ENCODE data around the gene CHRM5.

Gene CHRM5

DNA sequence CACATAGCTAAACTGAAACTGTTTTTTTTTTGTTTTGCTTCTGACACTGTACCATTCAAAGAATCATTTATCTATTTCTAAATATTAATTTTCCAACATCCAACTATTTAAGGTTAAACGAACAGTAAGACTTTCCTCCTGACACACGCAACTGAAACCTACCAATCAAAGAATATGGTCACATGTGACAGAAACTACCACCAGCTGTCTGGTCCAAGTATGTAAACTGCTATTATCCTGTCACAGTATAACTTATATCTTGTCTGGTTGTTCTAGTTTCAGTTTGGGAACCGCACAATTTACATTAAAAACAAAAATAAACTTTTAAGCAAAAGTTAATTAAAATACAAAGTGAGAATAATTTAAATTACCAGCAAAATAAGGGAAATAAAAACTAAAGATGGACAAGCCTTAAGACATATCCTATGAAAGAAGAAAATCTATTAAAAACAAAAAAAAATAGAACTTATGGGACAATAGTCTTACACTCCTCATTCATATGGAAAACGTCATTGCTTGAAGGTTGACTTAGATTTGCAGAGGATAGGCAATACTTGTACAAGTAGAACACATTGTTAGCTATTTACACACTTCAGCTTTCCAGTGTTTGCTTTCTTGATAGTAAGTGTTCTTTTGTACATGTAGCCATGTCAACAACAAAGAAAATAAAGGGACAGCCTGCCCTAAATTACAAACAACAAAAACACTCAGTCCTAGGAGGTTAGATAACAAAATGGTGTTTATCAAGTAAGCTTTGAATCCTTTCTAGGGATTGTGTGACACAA lies 26.8 kb upstream of the CHRM5 start:
- no peak overlapping the region for H3K4me3 ChIP-seq (ENCODE audit: low read depth, low read length)
- in situ Hi-C loops (cut with HindIII; ENCODE audit: low sequenced_read_pairs) = no loop called here
- DNase-seq (ENCODE audit: low read depth) = no peak
- TF ChIP-seq CTCF (IDR thresholded peaks at IDR 0.05; ENCODE audit: low read depth, low read length, missing control alignments) = no peak

- DNase-seq (ENCODE audit: low read depth) = no peak
- in situ Hi-C loops (cut with HindIII; ENCODE audit: low sequenced_read_pairs) = no loop called here
- no peak overlapping the region for H3K4me3 ChIP-seq (ENCODE audit: low read depth, low read length)
- no peak for TF ChIP-seq CTCF (IDR thresholded peaks at IDR 0.05; ENCODE audit: low read depth, low read length, missing control alignments)
These were observed 22.1 kb upstream of the CHRM5 start for GRCh38 chr15:33946152-33946551.

DNA sequence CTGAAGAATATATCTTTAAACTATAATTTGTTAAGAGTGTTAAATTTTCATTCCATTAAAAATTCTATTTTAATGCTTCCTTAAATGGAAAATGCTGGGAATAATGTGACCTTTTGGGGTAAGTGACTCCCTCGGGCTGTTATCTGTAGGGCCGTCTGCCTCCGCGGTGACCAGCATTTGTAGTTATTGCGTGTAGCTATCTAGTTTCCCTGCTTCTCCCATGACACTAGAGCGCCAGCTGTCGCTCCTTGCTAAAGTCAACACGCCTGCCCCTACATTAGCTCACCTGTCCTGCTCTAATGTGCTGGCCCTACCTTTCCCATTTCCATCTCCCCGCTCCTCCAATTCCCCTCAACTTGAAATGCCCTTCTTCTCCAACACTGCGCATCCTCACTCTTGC lies 12.4 kb upstream of the CHRM5 start:
- in situ Hi-C loops (cut with HindIII; ENCODE audit: low sequenced_read_pairs) = no loop called here
- H3K4me3 ChIP-seq (ENCODE audit: low read depth, low read length) = no peak overlapping the region
- TF ChIP-seq CTCF (IDR thresholded peaks at IDR 0.05; ENCODE audit: low read depth, low read length, missing control alignments) = no peak
- DNase-seq (ENCODE audit: low read depth) = no peak

GRCh38 chr15:33956397-33956796 lies 11.9 kb upstream of the CHRM5 start:
- H3K4me3 ChIP-seq (ENCODE audit: low read depth, low read length) = no peak overlapping the region
- in situ Hi-C loops (cut with HindIII; ENCODE audit: low sequenced_read_pairs) = no loop called here
- TF ChIP-seq CTCF (IDR thresholded peaks at IDR 0.05; ENCODE audit: low read depth, low read length, missing control alignments) = no peak
- no peak for DNase-seq (ENCODE audit: low read depth)

GRCh38 chr15:33959844-33960548 lies 8.3 kb upstream of the CHRM5 start:
- no peak for TF ChIP-seq CTCF (IDR thresholded peaks at IDR 0.05; ENCODE audit: low read depth, low read length, missing control alignments)
- DNase-seq (ENCODE audit: low read depth) = no peak
- in situ Hi-C loops (cut with HindIII; ENCODE audit: low sequenced_read_pairs) = no loop called here
- H3K4me3 ChIP-seq (ENCODE audit: low read depth, low read length) = no peak overlapping the region

GRCh38 chr15:33960549-33960935 lies 7.8 kb upstream of the CHRM5 start:
- in situ Hi-C loops (cut with HindIII; ENCODE audit: low sequenced_read_pairs) = no loop called here
- no peak for TF ChIP-seq CTCF (IDR thresholded peaks at IDR 0.05; ENCODE audit: low read depth, low read length, missing control alignments)
- H3K4me3 ChIP-seq (ENCODE audit: low read depth, low read length) = no peak overlapping the region
- no peak for DNase-seq (ENCODE audit: low read depth)
